ENCODE measurements around the gene LRRC37B.

DNA sequence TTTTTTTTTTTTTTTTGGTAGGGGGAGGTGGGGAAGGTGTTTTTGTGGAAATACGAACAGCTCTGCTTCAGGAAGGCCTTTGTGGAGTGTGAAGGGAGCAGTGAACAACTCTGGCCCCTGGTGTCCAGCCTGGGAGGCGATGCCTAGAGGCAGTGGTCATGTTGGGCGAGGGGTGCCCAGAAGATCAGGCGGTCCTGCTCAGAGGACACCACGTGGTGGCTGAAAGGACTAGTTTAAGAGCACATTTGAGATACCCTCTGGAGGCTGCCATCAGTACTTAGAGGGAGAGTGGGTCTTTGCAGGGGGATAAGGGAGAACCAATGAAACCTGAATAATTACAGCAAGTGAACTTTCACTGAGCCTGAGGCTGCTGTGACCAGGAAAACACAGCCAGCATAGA lies 95.0 kb downstream of the LRRC37B start:
- TF ChIP-seq, protein P1, sequence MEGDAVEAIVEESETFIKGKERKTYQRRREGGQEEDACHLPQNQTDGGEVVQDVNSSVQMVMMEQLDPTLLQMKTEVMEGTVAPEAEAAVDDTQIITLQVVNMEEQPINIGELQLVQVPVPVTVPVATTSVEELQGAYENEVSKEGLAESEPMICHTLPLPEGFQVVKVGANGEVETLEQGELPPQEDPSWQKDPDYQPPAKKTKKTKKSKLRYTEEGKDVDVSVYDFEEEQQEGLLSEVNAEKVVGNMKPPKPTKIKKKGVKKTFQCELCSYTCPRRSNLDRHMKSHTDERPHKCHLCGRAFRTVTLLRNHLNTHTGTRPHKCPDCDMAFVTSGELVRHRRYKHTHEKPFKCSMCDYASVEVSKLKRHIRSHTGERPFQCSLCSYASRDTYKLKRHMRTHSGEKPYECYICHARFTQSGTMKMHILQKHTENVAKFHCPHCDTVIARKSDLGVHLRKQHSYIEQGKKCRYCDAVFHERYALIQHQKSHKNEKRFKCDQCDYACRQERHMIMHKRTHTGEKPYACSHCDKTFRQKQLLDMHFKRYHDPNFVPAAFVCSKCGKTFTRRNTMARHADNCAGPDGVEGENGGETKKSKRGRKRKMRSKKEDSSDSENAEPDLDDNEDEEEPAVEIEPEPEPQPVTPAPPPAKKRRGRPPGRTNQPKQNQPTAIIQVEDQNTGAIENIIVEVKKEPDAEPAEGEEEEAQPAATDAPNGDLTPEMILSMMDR (IDR thresholded peaks at IDR 0.05): no peak
- no peak for TF ChIP-seq EZH2 (IDR thresholded peaks at IDR 0.05; ENCODE audit: borderline replicate concordance, insufficient read depth, low read depth, low read length, poor library complexity, severe bottlenecking)

Data from B cell (primary cell).